Pancreas (tissue), 10 donors: Measurements from ENCODE around the gene CAMSAP1. TPM values are rescaled to one million over a fixed set of nuclear protein-coding genes. Genes with fewer than 3 reads are reported as not detected.

Experiments used
- ATAC-seq, 4 donors: fragments of 200-7000 bp; cut with Tn5 transposase; one replicate each; pipeline versions ENCODE4 v1.8.0 to v1.9.1; 2020; ENCODE audit warnings: mild to moderate bottlenecking in 4 of 4, moderate library complexity in 4 of 4
- DNase-seq, 6 donors: peaks; one replicate each; pipeline ENCODE4 v3.0.0-alpha.2; 2020
- FAIRE-seq: peaks from 2 replicates; lab custom pipeline; 2012; peaks lifted over from hg19 to GRCh38; lab: Jason Lieb, UNC
- H3K27ac ChIP-seq, 4 donors: fragments of 200-600 bp; sonication (generic); 1 replicate in 3 of 4; 2 replicates in 1 of 4; pipeline versions ENCODE4 v1.5.0 to v1.8.0; 2020
- H3K27me3 ChIP-seq, 4 donors: fragments of 200-600 bp; one replicate each; pipeline ENCODE4 v1.8.0; 2021
- H3K36me3 ChIP-seq, 3 donors: fragments of 200-600 bp; sonication (generic) in 1 of 3; one replicate each; pipeline versions ENCODE4 v1.5.0 to v1.8.0; 2020 to 2021
- H3K4me1 ChIP-seq, 3 donors: fragments of 200-600 bp; one replicate each; pipeline ENCODE4 v1.8.0; 2021
- H3K4me3 ChIP-seq, 4 donors: fragments of 200-600 bp; sonication (generic) in 2 of 4; one replicate each; pipeline versions ENCODE4 v1.5.0 to v1.8.0; 2020 to 2021
- H3K9me3 ChIP-seq, 4 donors: fragments of 200-600 bp; one replicate each; pipeline ENCODE4 v1.8.0; 2021
- CTCF ChIP-seq, 4 donors: fragments of 200-600 bp; sonication (generic) in 3 of 4; IDR thresholded peaks; one replicate each; pipeline versions ENCODE4 v1.5.0 to v1.8.0; 2021; ENCODE audit warnings: antibody characterized with exemption in 4 of 4
- WGBS, 2 donors: extraction: QIAGEN DNeasy Blood & Tissue Kit; methylation state at CpG; one replicate each; pipeline ENCODE4 v1.1.7; 2013; 5-methylcytosine and 5-hydroxymethylcytosine counted together
- intact Hi-C, 3 donors: fragments of 100-400 bp; cut with DNase I; formaldehyde crosslinking; loops; one replicate each; pipeline versions ENCODE4 v1.11.1 to v1.14.2; 2022
- polyA plus RNA-seq, 2 donors: library from polyadenylated mRNA; stranded (reverse); fragments of 200-250 nt; gene quantifications; one replicate each; pipeline ENCODE4 v1.2.3, GENCODE V29; 2013
- total RNA-seq, 6 donors: library from RNA; stranded (reverse); fragmentation: NEBNext Ultra II Directional in 4 of 6; extraction: Animal tissue kit (Norgen Biotek cat#: 25700) in 4 of 6; gene quantifications; one replicate each; pipeline versions ENCODE4 v1.2.1 to v1.2.4, GENCODE V29; 2021 to 2023
- donor health status: healthy with polysubstance abuse.
- donor health status: DM: no; HTN: no; CAD: no; lungs with moderate emphysema.
- donor health status: DM: no; HTN: no; CAD: no.
- donor health status: control.
- donor health status: control.
- donor health status: Bipolar disorder and iron deficiency.
- donor health status: DM: yes; HTN: yes; CAD: no.
- donor health status: DM: no; HTN: no; CAD: no.
- donor health status: DM: no; HTN: no; CAD: no.
- donor health status: DM: yes; HTN: yes; CAD: no.

CAMSAP1 gene
- total and polyA plus RNA-seq, 8 donors, result 3.8 to 20.1 (median 12.7) TPM

DNA sequence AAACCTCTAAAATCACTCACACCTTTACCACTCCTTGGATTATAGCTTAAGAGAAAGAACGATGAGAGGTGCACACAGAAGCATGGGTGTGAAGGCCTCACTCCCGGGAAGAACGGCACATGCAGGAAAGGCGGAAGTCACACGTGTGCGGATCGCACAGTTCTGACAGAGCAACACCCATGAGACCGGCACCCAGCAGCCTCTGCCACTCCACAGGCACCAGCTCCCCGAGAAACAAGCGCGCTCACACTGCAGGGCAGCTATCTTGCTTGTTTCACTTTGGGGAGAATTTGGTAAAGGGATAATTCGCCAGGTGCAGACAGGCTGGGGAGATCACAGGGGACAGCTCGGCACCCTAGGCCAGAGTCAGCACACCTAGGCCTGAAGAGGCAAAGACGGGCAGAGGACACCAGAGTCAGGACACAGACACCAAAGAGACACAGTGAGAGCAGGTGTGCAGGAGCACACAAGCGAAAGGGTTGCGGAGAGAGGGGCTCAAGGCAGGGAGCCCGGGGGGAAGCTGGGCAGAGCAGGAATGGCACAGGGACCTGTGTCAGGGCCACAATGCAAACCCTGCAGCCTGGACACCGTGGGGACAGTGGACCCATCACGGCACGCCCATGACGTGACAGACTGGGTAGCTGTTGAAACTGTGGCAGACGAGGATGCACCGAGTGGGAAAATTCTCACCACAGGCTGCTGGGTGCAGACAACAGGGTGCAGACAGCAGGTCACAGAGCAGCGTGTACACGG is 81.7 kb downstream of the CAMSAP1 start:
- Histone ChIP-seq H3K4me3 (no peak overlapping the region), H3K36me3 (peaks cover 0 to 29% (median 7%) of the 10 kb centered on the region in 3 donors), H3K27me3 (no peaks in the 10 kb centered on the region), H3K9me3 (no peaks in the 10 kb centered on the region), H3K4me1 (no peaks in the 10 kb centered on the region), H3K27ac (no peak overlapping the region)
- 91 to 93% methylated on average over 23 to 25 of the region's 25 CpGs for WGBS, 2 donors
- FAIRE-seq (no peak), ATAC-seq (no peak), DNase-seq (no peak)
- intact Hi-C loops, result no loop called here
- no peak for TF ChIP-seq CTCF (IDR thresholded peaks at IDR 0.05)

DNA sequence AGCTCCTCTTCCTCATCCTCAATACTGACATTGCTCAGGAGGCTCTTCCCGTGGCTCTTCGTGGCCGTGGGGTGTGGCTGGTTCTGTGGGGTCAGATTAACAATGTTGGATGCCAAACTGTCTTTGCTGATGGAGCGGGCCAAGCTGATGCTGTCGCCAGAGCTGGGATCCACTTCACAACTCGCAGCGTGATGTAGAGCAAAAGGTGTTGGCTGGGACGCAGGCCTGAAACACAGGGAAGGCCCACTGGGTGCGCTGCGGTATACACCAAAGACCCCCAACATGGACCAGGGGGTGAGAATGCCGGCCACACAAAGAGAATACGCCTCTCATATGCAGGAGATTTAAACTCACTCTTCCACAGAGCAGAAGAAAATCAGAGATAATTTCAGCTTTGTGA is 84.3 kb downstream of the CAMSAP1 start:
- 90 to 92% methylated on average over 12 of the region's 12 CpGs for WGBS, 2 donors
- TF ChIP-seq CTCF (IDR thresholded peaks at IDR 0.05), result no peak
- no peak for FAIRE-seq
- Histone ChIP-seq H3K4me3 (no peak overlapping the region), H3K4me1 (no peaks in the 10 kb centered on the region), H3K9me3 (no peaks in the 10 kb centered on the region), H3K36me3 (peaks cover 0 to 39% (median 9%) of the 10 kb centered on the region in 3 donors), H3K27ac (no peak overlapping the region), H3K27me3 (no peaks in the 10 kb centered on the region)
- no peak for ATAC-seq
- DNase-seq, result no peak
- intact Hi-C loops, result no loop called here

DNA sequence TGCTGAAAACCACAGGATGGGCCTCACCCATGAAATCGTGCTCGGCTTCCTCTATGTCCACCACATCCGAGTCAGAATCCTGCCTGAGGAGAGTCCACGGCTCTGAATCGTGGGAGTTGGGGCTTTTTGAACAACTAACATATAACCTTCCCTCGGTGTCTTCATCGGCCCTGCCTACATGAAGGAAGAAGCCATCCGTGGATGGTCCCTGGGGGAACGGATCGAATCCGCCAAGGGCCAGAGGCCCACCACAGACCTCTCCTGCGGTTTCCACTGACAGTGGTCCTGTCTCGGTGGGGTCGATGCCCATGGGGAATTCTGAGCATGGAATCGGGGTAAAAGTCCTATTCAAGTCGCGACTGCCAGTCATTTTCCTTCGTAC is 85.0 kb downstream of the CAMSAP1 start:
- Histone ChIP-seq H3K36me3 (peaks cover 0 to 44% (median 15%) of the 10 kb centered on the region in 3 donors), H3K9me3 (no peaks in the 10 kb centered on the region), H3K4me3 (no peak overlapping the region), H3K27me3 (no peaks in the 10 kb centered on the region), H3K27ac (no peak overlapping the region), H3K4me1 (no peaks in the 10 kb centered on the region)
- FAIRE-seq (no peak), ATAC-seq (no peak), DNase-seq (no peak)
- intact Hi-C loops, result no loop called here
- 91% methylated on average over 18 of the region's 18 CpGs for WGBS, 2 donors
- TF ChIP-seq CTCF (IDR thresholded peaks at IDR 0.05), result no peak

DNA sequence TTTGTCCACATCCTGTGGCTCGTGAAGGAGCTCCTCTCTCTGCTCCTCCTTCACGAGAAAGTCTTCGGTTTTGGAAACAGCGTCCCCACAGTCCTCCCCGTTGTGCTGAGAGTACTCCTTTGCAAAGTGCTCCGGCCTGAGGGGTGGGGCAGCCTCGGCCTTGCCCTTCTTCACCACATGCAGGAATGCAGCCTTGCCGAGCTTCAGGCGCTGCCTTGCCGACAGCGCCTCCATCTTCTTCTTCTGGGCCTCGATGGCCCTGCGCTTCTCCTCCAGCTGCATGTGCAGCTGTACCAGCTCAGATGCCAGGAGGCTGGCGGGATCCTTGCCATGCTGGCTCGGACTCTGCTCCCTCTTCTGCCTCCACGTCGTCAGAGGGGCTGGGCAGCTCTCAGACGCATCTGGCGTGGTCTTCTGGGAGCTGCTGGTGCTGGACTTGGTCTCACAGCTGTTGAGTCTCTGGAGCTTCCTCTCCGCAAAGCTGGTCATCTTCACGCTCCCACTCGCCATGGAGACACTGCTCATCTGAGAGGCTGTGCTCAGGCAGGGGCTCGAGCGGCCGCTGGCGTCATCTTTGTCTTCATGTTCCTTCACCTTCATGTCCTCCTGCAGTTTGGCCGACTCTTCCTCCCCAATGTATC is 85.5 kb downstream of the CAMSAP1 start:
- 94% methylated on average over 27 of the region's 27 CpGs for WGBS, 2 donors
- Histone ChIP-seq H3K36me3 (peaks cover 0 to 48% (median 17%) of the 10 kb centered on the region in 3 donors), H3K4me3 (no peak overlapping the region), H3K9me3 (no peaks in the 10 kb centered on the region), H3K4me1 (no peaks in the 10 kb centered on the region), H3K27ac (no peak overlapping the region), H3K27me3 (no peaks in the 10 kb centered on the region)
- no peak for FAIRE-seq
- TF ChIP-seq CTCF (IDR thresholded peaks at IDR 0.05), result no peak
- DNase-seq, result no peak
- intact Hi-C loops, result no loop called here
- no peak for ATAC-seq

- FAIRE-seq, result no peak
- H3K36me3 ChIP-seq, result peaks cover 0 to 55% (median 17%) of the 10 kb centered on the region in 3 donors
These were observed 86.2 kb downstream of the CAMSAP1 start for GRCh38 chr9:135821116-135821515.

More at GRCh38 chr9:135821116-135821515, 86.2 kb downstream of the CAMSAP1 start:
- no peak for TF ChIP-seq CTCF (IDR thresholded peaks at IDR 0.05)
- WGBS, 2 donors, result 94 to 95% methylated on average over 20 of the region's 20 CpGs
- intact Hi-C loops, result no loop called here
- no peaks in the 10 kb centered on the region for H3K27me3 ChIP-seq
- DNase-seq (no peak), ATAC-seq (no peak)
- H3K27ac ChIP-seq, result no peak overlapping the region
- H3K4me1 ChIP-seq, result no peaks in the 10 kb centered on the region
- no peak overlapping the region for H3K4me3 ChIP-seq
- no peaks in the 10 kb centered on the region for H3K9me3 ChIP-seq
